Measurements from ENCODE around the gene PARP6.
"Not testable (repeated sequence)": the region's sequence is repeated elsewhere in the genome, so short reads cannot be mapped to it uniquely, and the experiment has no call there.

PARP6 gene

GRCh38 chr15:72285402-72285801 lies 13.0 kb upstream of the PARP6 start:
- no peak for DNase-seq (ENCODE audit: extremely low read depth, insufficient read length)
- no peak for TF ChIP-seq CTCF (IDR thresholded peaks at IDR 0.05; ENCODE audit: insufficient read depth, low read length, poor library complexity, severe bottlenecking)
- Histone ChIP-seq H3K4me3 (replicated peaks; ENCODE audit: low read depth, low read length) (no peak overlapping the region), H3K27me3 (replicated peaks; ENCODE audit: control insufficient read depth, insufficient read depth, low read length) (no peaks in the 10 kb centered on the region), H3K36me3 (ENCODE audit: control insufficient read depth, insufficient read depth, low read length) (no peaks in the 10 kb centered on the region)

- no peak for DNase-seq (ENCODE audit: extremely low read depth, insufficient read length)
- no peaks in the 10 kb centered on the region for H3K36me3 ChIP-seq (ENCODE audit: control insufficient read depth, insufficient read depth, low read length)
- no peaks in the 10 kb centered on the region for H3K27me3 ChIP-seq (replicated peaks; ENCODE audit: control insufficient read depth, insufficient read depth, low read length)
- no peak for TF ChIP-seq CTCF (IDR thresholded peaks at IDR 0.05; ENCODE audit: insufficient read depth, low read length, poor library complexity, severe bottlenecking)
- H3K4me3 ChIP-seq (replicated peaks; ENCODE audit: low read depth, low read length): no peak overlapping the region
Observed at GRCh38 chr15:72284781-72285180, 12.4 kb upstream of the PARP6 start.

GRCh38 chr15:72281713-72282112 lies 9.4 kb upstream of the PARP6 start:
- TF ChIP-seq CTCF (IDR thresholded peaks at IDR 0.05; ENCODE audit: insufficient read depth, low read length, poor library complexity, severe bottlenecking): no peak

GRCh38 chr15:72280751-72281150 lies 8.4 kb upstream of the PARP6 start:
- Histone ChIP-seq H3K4me3 (replicated peaks; ENCODE audit: low read depth, low read length) (no peak overlapping the region), H3K36me3 (ENCODE audit: control insufficient read depth, insufficient read depth, low read length) (no peaks in the 10 kb centered on the region), H3K27me3 (replicated peaks; ENCODE audit: control insufficient read depth, insufficient read depth, low read length) (no peaks in the 10 kb centered on the region)
- TF ChIP-seq CTCF (IDR thresholded peaks at IDR 0.05; ENCODE audit: insufficient read depth, low read length, poor library complexity, severe bottlenecking): no peak
- no peak for DNase-seq (ENCODE audit: extremely low read depth, insufficient read length)

More at GRCh38 chr15:72281713-72282112, 9.4 kb upstream of the PARP6 start:
- Histone ChIP-seq H3K27me3 (replicated peaks; ENCODE audit: control insufficient read depth, insufficient read depth, low read length) (no peaks in the 10 kb centered on the region), H3K4me3 (replicated peaks; ENCODE audit: low read depth, low read length) (no peak overlapping the region), H3K36me3 (ENCODE audit: control insufficient read depth, insufficient read depth, low read length) (no peaks in the 10 kb centered on the region)
- peak; percentile 37 for DNase-seq (ENCODE audit: extremely low read depth, insufficient read length)

- Histone ChIP-seq H3K27me3 (replicated peaks; ENCODE audit: control insufficient read depth, insufficient read depth, low read length) (no peaks in the 10 kb centered on the region), H3K36me3 (ENCODE audit: control insufficient read depth, insufficient read depth, low read length) (no peaks in the 10 kb centered on the region), H3K4me3 (replicated peaks; ENCODE audit: low read depth, low read length) (no peak overlapping the region)
- no peak for DNase-seq (ENCODE audit: extremely low read depth, insufficient read length)
- TF ChIP-seq CTCF (IDR thresholded peaks at IDR 0.05; ENCODE audit: insufficient read depth, low read length, poor library complexity, severe bottlenecking): no peak
Observed at GRCh38 chr15:72278737-72279136, 6.4 kb upstream of the PARP6 start.

GRCh38 chr15:72276326-72276700 lies 4.0 kb upstream of the PARP6 start:
- no peak overlapping the region for H3K4me3 ChIP-seq (replicated peaks; ENCODE audit: low read depth, low read length)
- TF ChIP-seq CTCF (IDR thresholded peaks at IDR 0.05; ENCODE audit: insufficient read depth, low read length, poor library complexity, severe bottlenecking): no peak
- no peak for DNase-seq (ENCODE audit: extremely low read depth, insufficient read length)
- no peaks in the 10 kb centered on the region for H3K36me3 ChIP-seq (ENCODE audit: control insufficient read depth, insufficient read depth, low read length)
- no peaks in the 10 kb centered on the region for H3K27me3 ChIP-seq (replicated peaks; ENCODE audit: control insufficient read depth, insufficient read depth, low read length)

- DNase-seq (ENCODE audit: extremely low read depth, insufficient read length); H3K27me3 ChIP-seq (replicated peaks; ENCODE audit: control insufficient read depth, insufficient read depth, low read length); H3K36me3 ChIP-seq (ENCODE audit: control insufficient read depth, insufficient read depth, low read length); H3K4me3 ChIP-seq (replicated peaks; ENCODE audit: low read depth, low read length): not testable (repeated sequence)
Observed at GRCh38 chr15:72275635-72276325, 3.4 kb upstream of the PARP6 start.
